Measurements from ENCODE around the gene PTPRN2. TPM values are rescaled to one million over a fixed set of nuclear protein-coding genes. Genes with fewer than 3 reads are reported as not detected.

Gene PTPRN2
- total and polyA plus RNA-seq, 2 donors, result 1.7 to 1.9 TPM

- H3K9me3 ChIP-seq (ENCODE audit: control insufficient read depth in 2 of 2, insufficient read depth in 1 of 2, low read length in 1 of 2), result peaks cover 1 to 24% of the 10 kb centered on the region in 2 donors
- no peaks in the 10 kb centered on the region for H3K27me3 ChIP-seq (ENCODE audit: control insufficient read depth in 2 of 2, insufficient read depth in 1 of 2, low read length in 1 of 2)
- H3K4me1 ChIP-seq (ENCODE audit: control insufficient read depth in 2 of 2, insufficient read depth in 2 of 2, low read length in 2 of 2), result no peaks in the 10 kb centered on the region
- WGBS, result 74% methylated on average over 4 of the region's 4 CpGs
- no peak for DNase-seq (ENCODE audit: low read depth in 6 of 9, low spot score in 9 of 9)
- H3K27ac ChIP-seq (ENCODE audit: low read depth in 1 of 2, low read length in 1 of 2), result no peak overlapping the region
- H3K36me3 ChIP-seq (ENCODE audit: control insufficient read depth in 2 of 2, insufficient read depth in 2 of 2, low read length in 1 of 2), result no peaks in the 10 kb centered on the region
- H3K4me3 ChIP-seq (ENCODE audit: low read length in 2 of 2), result no peak overlapping the region
These were observed 780.9 kb downstream of the PTPRN2 start for GRCh38 chr7:157806711-157807110.

- WGBS, result 87% methylated on average over 6 of the region's 6 CpGs
- no peak for DNase-seq (ENCODE audit: low read depth in 6 of 9, low spot score in 9 of 9)
- H3K27ac ChIP-seq (ENCODE audit: low read depth in 1 of 2, low read length in 1 of 2), result no peak overlapping the region
These were observed 781.9 kb downstream of the PTPRN2 start for GRCh38 chr7:157805713-157806112.

GRCh38 chr7:157803906-157804305 lies 783.7 kb downstream of the PTPRN2 start:
- Histone ChIP-seq H3K4me3 (ENCODE audit: low read length in 2 of 2) (no peak overlapping the region), H3K36me3 (ENCODE audit: control insufficient read depth in 2 of 2, insufficient read depth in 2 of 2, low read length in 1 of 2) (no peaks in the 10 kb centered on the region)
- 99% methylated on average over 5 of the region's 5 CpGs for WGBS

More at GRCh38 chr7:157805713-157806112, 781.9 kb downstream of the PTPRN2 start:
- Histone ChIP-seq H3K4me1 (ENCODE audit: control insufficient read depth in 2 of 2, insufficient read depth in 2 of 2, low read length in 2 of 2) (no peaks in the 10 kb centered on the region), H3K36me3 (ENCODE audit: control insufficient read depth in 2 of 2, insufficient read depth in 2 of 2, low read length in 1 of 2) (no peaks in the 10 kb centered on the region), H3K27me3 (ENCODE audit: control insufficient read depth in 2 of 2, insufficient read depth in 1 of 2, low read length in 1 of 2) (no peaks in the 10 kb centered on the region), H3K9me3 (ENCODE audit: control insufficient read depth in 2 of 2, insufficient read depth in 1 of 2, low read length in 1 of 2) (peaks cover 1 to 24% of the 10 kb centered on the region in 2 donors), H3K4me3 (ENCODE audit: low read length in 2 of 2) (no peak overlapping the region)

DNA sequence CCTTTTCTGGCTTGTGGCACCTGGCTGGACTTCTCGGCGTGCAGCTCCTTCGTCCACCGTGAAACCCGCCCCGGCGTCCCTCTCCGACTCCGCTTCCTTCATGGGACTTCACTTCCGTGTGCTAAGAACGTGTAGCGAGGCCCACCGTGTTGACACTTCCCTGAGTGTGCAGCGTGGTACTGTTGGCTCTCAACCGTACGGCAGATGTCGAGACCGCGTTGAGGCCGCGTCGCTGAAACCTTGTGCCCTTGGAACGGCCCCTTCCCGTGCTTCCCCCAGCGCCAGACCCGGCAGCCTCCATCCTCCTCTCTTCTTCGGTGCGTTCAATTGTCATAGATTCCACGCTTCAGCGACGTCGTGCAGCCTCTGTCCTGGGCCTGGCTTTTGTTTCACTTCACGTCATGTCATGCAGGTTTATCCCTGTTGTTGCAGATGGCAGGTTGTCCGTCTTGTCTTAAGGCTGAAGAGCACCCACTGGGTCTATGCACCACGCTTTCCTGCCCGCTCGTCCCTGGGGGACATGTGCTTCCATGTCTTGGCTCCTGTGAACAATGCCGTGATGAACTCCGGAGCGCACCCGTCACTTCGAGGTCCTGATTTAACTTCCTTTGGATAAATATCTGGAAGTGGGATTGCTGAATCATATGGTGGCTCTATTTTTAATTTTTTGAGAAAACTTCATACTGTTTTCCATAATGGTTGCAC lies 785.5 kb downstream of the PTPRN2 start:
- no peak overlapping the region for H3K27ac ChIP-seq (ENCODE audit: low read depth in 1 of 2, low read length in 1 of 2)
- no peaks in the 10 kb centered on the region for H3K27me3 ChIP-seq (ENCODE audit: control insufficient read depth in 2 of 2, insufficient read depth in 1 of 2, low read length in 1 of 2)
- no peaks in the 10 kb centered on the region for H3K36me3 ChIP-seq (ENCODE audit: control insufficient read depth in 2 of 2, insufficient read depth in 2 of 2, low read length in 1 of 2)
- no peaks in the 10 kb centered on the region for H3K4me1 ChIP-seq (ENCODE audit: control insufficient read depth in 2 of 2, insufficient read depth in 2 of 2, low read length in 2 of 2)
- no peak overlapping the region for H3K4me3 ChIP-seq (ENCODE audit: low read length in 2 of 2)
- 94% methylated on average over 42 of the region's 42 CpGs for WGBS
- DNase-seq (ENCODE audit: low read depth in 6 of 9, low spot score in 9 of 9), result no peak
- H3K9me3 ChIP-seq (ENCODE audit: control insufficient read depth in 2 of 2, insufficient read depth in 1 of 2, low read length in 1 of 2), result no peaks in the 10 kb centered on the region

More at GRCh38 chr7:157803906-157804305, 783.7 kb downstream of the PTPRN2 start:
- DNase-seq (ENCODE audit: low read depth in 6 of 9, low spot score in 9 of 9), result no peak
- Histone ChIP-seq H3K9me3 (ENCODE audit: control insufficient read depth in 2 of 2, insufficient read depth in 1 of 2, low read length in 1 of 2) (peaks cover 0 to 9% of the 10 kb centered on the region in 2 donors), H3K4me1 (ENCODE audit: control insufficient read depth in 2 of 2, insufficient read depth in 2 of 2, low read length in 2 of 2) (no peaks in the 10 kb centered on the region), H3K27ac (ENCODE audit: low read depth in 1 of 2, low read length in 1 of 2) (no peak overlapping the region), H3K27me3 (ENCODE audit: control insufficient read depth in 2 of 2, insufficient read depth in 1 of 2, low read length in 1 of 2) (no peaks in the 10 kb centered on the region)

DNA sequence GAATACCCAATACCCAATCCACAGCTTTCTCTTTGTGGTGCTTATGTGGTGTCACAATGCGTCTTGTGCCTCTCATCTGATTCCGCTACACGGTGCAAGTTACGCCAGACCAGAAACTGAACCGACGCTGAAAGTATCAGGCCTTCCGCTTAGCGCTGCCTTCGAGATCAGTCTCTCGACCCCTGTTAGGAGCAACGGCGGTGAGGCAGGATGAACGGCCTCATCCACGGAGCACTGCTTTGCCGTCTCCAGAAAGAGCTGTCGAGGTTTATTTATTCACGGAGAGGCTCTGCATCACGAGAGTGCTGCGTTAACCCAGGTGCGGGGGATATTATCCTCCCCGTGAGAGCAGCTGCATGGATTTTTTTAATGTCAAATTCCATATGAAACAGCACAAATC lies 786.5 kb downstream of the PTPRN2 start:
- no peaks in the 10 kb centered on the region for H3K27me3 ChIP-seq (ENCODE audit: control insufficient read depth in 2 of 2, insufficient read depth in 1 of 2, low read length in 1 of 2)
- no peak overlapping the region for H3K4me3 ChIP-seq (ENCODE audit: low read length in 2 of 2)
- WGBS, result 97% methylated on average over 21 of the region's 21 CpGs
- no peaks in the 10 kb centered on the region for H3K36me3 ChIP-seq (ENCODE audit: control insufficient read depth in 2 of 2, insufficient read depth in 2 of 2, low read length in 1 of 2)
- no peaks in the 10 kb centered on the region for H3K9me3 ChIP-seq (ENCODE audit: control insufficient read depth in 2 of 2, insufficient read depth in 1 of 2, low read length in 1 of 2)
- no peaks in the 10 kb centered on the region for H3K4me1 ChIP-seq (ENCODE audit: control insufficient read depth in 2 of 2, insufficient read depth in 2 of 2, low read length in 2 of 2)
- no peak overlapping the region for H3K27ac ChIP-seq (ENCODE audit: low read depth in 1 of 2, low read length in 1 of 2)
- no peak for DNase-seq (ENCODE audit: low read depth in 6 of 9, low spot score in 9 of 9)

- no peaks in the 10 kb centered on the region for H3K27me3 ChIP-seq (ENCODE audit: control insufficient read depth in 2 of 2, insufficient read depth in 1 of 2, low read length in 1 of 2)
- no peaks in the 10 kb centered on the region for H3K36me3 ChIP-seq (ENCODE audit: control insufficient read depth in 2 of 2, insufficient read depth in 2 of 2, low read length in 1 of 2)
- H3K27ac ChIP-seq (ENCODE audit: low read depth in 1 of 2, low read length in 1 of 2), result no peak overlapping the region
- H3K4me1 ChIP-seq (ENCODE audit: control insufficient read depth in 2 of 2, insufficient read depth in 2 of 2, low read length in 2 of 2), result no peaks in the 10 kb centered on the region
- 94% methylated on average over 15 of the region's 15 CpGs for WGBS
- no peak overlapping the region for H3K4me3 ChIP-seq (ENCODE audit: low read length in 2 of 2)
- no peak for DNase-seq (ENCODE audit: low read depth in 6 of 9, low spot score in 9 of 9)
- no peaks in the 10 kb centered on the region for H3K9me3 ChIP-seq (ENCODE audit: control insufficient read depth in 2 of 2, insufficient read depth in 1 of 2, low read length in 1 of 2)
These were observed 787.3 kb downstream of the PTPRN2 start for GRCh38 chr7:157800281-157800680.

GRCh38 chr7:157799076-157799685 lies 788.4 kb downstream of the PTPRN2 start:
- no peak for DNase-seq (ENCODE audit: low read depth in 6 of 9, low spot score in 9 of 9)
- H3K36me3 ChIP-seq (ENCODE audit: control insufficient read depth in 2 of 2, insufficient read depth in 2 of 2, low read length in 1 of 2), result no peaks in the 10 kb centered on the region
- H3K4me1 ChIP-seq (ENCODE audit: control insufficient read depth in 2 of 2, insufficient read depth in 2 of 2, low read length in 2 of 2), result no peaks in the 10 kb centered on the region
- no peak overlapping the region for H3K27ac ChIP-seq (ENCODE audit: low read depth in 1 of 2, low read length in 1 of 2)
- no peaks in the 10 kb centered on the region for H3K9me3 ChIP-seq (ENCODE audit: control insufficient read depth in 2 of 2, insufficient read depth in 1 of 2, low read length in 1 of 2)
- no peak overlapping the region for H3K4me3 ChIP-seq (ENCODE audit: low read length in 2 of 2)
- no peaks in the 10 kb centered on the region for H3K27me3 ChIP-seq (ENCODE audit: control insufficient read depth in 2 of 2, insufficient read depth in 1 of 2, low read length in 1 of 2)
- WGBS, result 92% methylated on average over 19 of the region's 19 CpGs

GRCh38 chr7:157797361-157797760 lies 790.3 kb downstream of the PTPRN2 start:
- Histone ChIP-seq H3K27ac (ENCODE audit: low read depth in 1 of 2, low read length in 1 of 2) (no peak overlapping the region), H3K4me1 (ENCODE audit: control insufficient read depth in 2 of 2, insufficient read depth in 2 of 2, low read length in 2 of 2) (no peaks in the 10 kb centered on the region), H3K9me3 (ENCODE audit: control insufficient read depth in 2 of 2, insufficient read depth in 1 of 2, low read length in 1 of 2) (no peaks in the 10 kb centered on the region), H3K4me3 (ENCODE audit: low read length in 2 of 2) (no peak overlapping the region), H3K36me3 (ENCODE audit: control insufficient read depth in 2 of 2, insufficient read depth in 2 of 2, low read length in 1 of 2) (no peaks in the 10 kb centered on the region), H3K27me3 (ENCODE audit: control insufficient read depth in 2 of 2, insufficient read depth in 1 of 2, low read length in 1 of 2) (no peaks in the 10 kb centered on the region)
- DNase-seq (ENCODE audit: low read depth in 6 of 9, low spot score in 9 of 9), result no peak
- WGBS, result 91% methylated on average over 12 of the region's 12 CpGs

DNA sequence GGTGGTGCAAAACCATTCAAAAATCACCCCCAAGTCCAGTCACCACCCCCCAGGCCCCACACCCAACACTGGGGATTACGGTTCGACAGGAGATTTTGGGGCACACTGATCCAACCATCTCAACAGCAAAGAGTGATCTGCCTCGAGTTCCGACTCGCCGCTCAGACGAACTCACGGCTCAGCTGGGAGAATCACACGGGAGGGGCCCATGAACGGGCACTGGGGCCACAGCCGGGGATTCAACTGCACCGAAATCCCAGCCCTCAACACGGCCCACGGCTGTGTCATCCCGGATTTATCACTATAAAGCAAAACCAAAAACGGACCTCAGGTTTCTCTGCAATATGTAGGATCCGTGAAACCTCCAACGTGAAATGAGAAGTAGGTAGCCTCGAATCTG lies 790.8 kb downstream of the PTPRN2 start:
- WGBS, result 97% methylated on average over 19 of the region's 19 CpGs
- Histone ChIP-seq H3K4me3 (ENCODE audit: low read length in 2 of 2) (no peak overlapping the region), H3K4me1 (ENCODE audit: control insufficient read depth in 2 of 2, insufficient read depth in 2 of 2, low read length in 2 of 2) (no peaks in the 10 kb centered on the region), H3K27ac (ENCODE audit: low read depth in 1 of 2, low read length in 1 of 2) (no peak overlapping the region), H3K9me3 (ENCODE audit: control insufficient read depth in 2 of 2, insufficient read depth in 1 of 2, low read length in 1 of 2) (no peaks in the 10 kb centered on the region), H3K27me3 (ENCODE audit: control insufficient read depth in 2 of 2, insufficient read depth in 1 of 2, low read length in 1 of 2) (peaks cover 0 to 3% of the 10 kb centered on the region in 2 donors), H3K36me3 (ENCODE audit: control insufficient read depth in 2 of 2, insufficient read depth in 2 of 2, low read length in 1 of 2) (no peaks in the 10 kb centered on the region)
- DNase-seq (ENCODE audit: low read depth in 6 of 9, low spot score in 9 of 9), result no peak

Data from thymus (tissue), 11 donors.